GM21723 (cell line): Measurements from ENCODE around the gene PHTF2.
A peak's percentile ranks its signal among the peaks of the same experiment; 100 is the strongest.

Experiments
- ATAC-seq: cut with Tn5 transposase; IDR thresholded peaks from one replicate; pipeline ENCODE4 v1.9.1; 2021; ENCODE audit warnings: mild to moderate bottlenecking, moderate library complexity; ENCODE audit not compliant: unreplicated experiment

PHTF2 gene

GRCh38 chr7:77791956-77792355 is 6.6 kb upstream of the PHTF2 start:
- ATAC-seq, result no peak

- ATAC-seq, result no peak
Observed at GRCh38 chr7:77794000-77794399, 4.6 kb upstream of the PHTF2 start.

GRCh38 chr7:77796109-77796508 is 2.5 kb upstream of the PHTF2 start:
- ATAC-seq, result no peak

GRCh38 chr7:77796960-77797359 is 1.6 kb upstream of the PHTF2 start:
- no peak for ATAC-seq

GRCh38 chr7:77797734-77798393 is 709 bp upstream of the PHTF2 start:
- peak; percentile 34 for ATAC-seq

- ATAC-seq, result peak; percentile 7
Observed at GRCh38 chr7:77799078-77799964, 748 bp downstream of the PHTF2 start.

GRCh38 chr7:77800158-77800557 is 1.6 kb downstream of the PHTF2 start:
- no peak for ATAC-seq

- ATAC-seq, result no peak
Observed at GRCh38 chr7:77800730-77801129, 2.2 kb downstream of the PHTF2 start.

- ATAC-seq, result no peak
Observed at GRCh38 chr7:77802557-77803405, 4.2 kb downstream of the PHTF2 start.

- no peak for ATAC-seq
Observed at GRCh38 chr7:77806425-77806824, 7.9 kb downstream of the PHTF2 start.

GRCh38 chr7:77808517-77808916 is 9.9 kb downstream of the PHTF2 start:
- ATAC-seq, result no peak

GRCh38 chr7:77811516-77812289 is 13.1 kb downstream of the PHTF2 start:
- no peak for ATAC-seq

GRCh38 chr7:77812290-77812685 is 13.7 kb downstream of the PHTF2 start:
- ATAC-seq, result no peak

- no peak for ATAC-seq
Observed at GRCh38 chr7:77813180-77813579, 14.6 kb downstream of the PHTF2 start.

GRCh38 chr7:77819021-77819420 is 20.4 kb downstream of the PHTF2 start:
- no peak for ATAC-seq

- ATAC-seq, result no peak
Observed at GRCh38 chr7:77820967-77821366, 22.4 kb downstream of the PHTF2 start.

GRCh38 chr7:77822269-77822668 is 23.7 kb downstream of the PHTF2 start:
- no peak for ATAC-seq

GRCh38 chr7:77823787-77824186 is 25.2 kb downstream of the PHTF2 start:
- ATAC-seq, result peak; percentile 37

GRCh38 chr7:77824636-77825035 is 26.1 kb downstream of the PHTF2 start:
- no peak for ATAC-seq

- ATAC-seq, result no peak
Observed at GRCh38 chr7:77825131-77825530, 26.6 kb downstream of the PHTF2 start.

GRCh38 chr7:77826300-77826699 is 27.7 kb downstream of the PHTF2 start:
- no peak for ATAC-seq
